RWPE2 (cell line): ENCODE data around the gene CUBN.

ENCODE experiments used
- ATAC-seq: fragments of 200-7000 bp; cut with Tn5 transposase; 3 replicates; pipeline ENCODE4 v1.9.1; 2021; ENCODE audit warnings: low read depth
- DNase-seq: peaks from one replicate; pipeline ENCODE4 v3.0.0-alpha.2; 2020; ENCODE audit warnings: low spot score
- H3K27ac ChIP-seq: fragments of 450-650 bp; 2 replicates; pipeline ENCODE4 v1.5.1; 2017; ENCODE audit warnings: mild to moderate bottlenecking; ENCODE audit not compliant: poor library complexity, severe bottlenecking
- H3K27me3 ChIP-seq: fragments of 250-450 bp; sonication (Bioruptor Pico); 2 replicates; pipeline ENCODE4 v1.5.1; 2021; ENCODE audit warnings: mild to moderate bottlenecking, moderate library complexity; ENCODE audit not compliant: insufficient read depth, poor library complexity, severe bottlenecking
- H3K36me3 ChIP-seq: fragments of 250-450 bp; sonication (Bioruptor Pico); 2 replicates; pipeline ENCODE4 v1.5.1; 2020; ENCODE audit warnings: low read depth, mild to moderate bottlenecking, moderate library complexity
- H3K4me1 ChIP-seq: fragments of 250-450 bp; sonication (Bioruptor Pico); 2 replicates; pipeline ENCODE4 v1.5.1; 2021; ENCODE audit warnings: mild to moderate bottlenecking, moderate library complexity; ENCODE audit not compliant: insufficient read depth, poor library complexity, severe bottlenecking
- H3K4me3 ChIP-seq: fragments of 250-450 bp; sonication (Bioruptor Pico); 2 replicates; pipeline ENCODE4 v1.5.1; 2021; ENCODE audit warnings: mild to moderate bottlenecking, moderate library complexity; ENCODE audit not compliant: severe bottlenecking
- H3K9me3 ChIP-seq: fragments of 250-450 bp; sonication (Bioruptor Pico); 2 replicates; pipeline ENCODE4 v1.5.1; 2021; ENCODE audit warnings: mild to moderate bottlenecking, moderate library complexity; ENCODE audit not compliant: severe bottlenecking
- TF ChIP-seq, protein P1 (sequence below): fragments of 450-650 bp; IDR thresholded peaks from one replicate; pipeline ENCODE4 v1.5.1; 2017; ENCODE audit warnings: mild to moderate bottlenecking, moderate library complexity; ENCODE audit not compliant: poor library complexity, severe bottlenecking

Gene CUBN

DNA sequence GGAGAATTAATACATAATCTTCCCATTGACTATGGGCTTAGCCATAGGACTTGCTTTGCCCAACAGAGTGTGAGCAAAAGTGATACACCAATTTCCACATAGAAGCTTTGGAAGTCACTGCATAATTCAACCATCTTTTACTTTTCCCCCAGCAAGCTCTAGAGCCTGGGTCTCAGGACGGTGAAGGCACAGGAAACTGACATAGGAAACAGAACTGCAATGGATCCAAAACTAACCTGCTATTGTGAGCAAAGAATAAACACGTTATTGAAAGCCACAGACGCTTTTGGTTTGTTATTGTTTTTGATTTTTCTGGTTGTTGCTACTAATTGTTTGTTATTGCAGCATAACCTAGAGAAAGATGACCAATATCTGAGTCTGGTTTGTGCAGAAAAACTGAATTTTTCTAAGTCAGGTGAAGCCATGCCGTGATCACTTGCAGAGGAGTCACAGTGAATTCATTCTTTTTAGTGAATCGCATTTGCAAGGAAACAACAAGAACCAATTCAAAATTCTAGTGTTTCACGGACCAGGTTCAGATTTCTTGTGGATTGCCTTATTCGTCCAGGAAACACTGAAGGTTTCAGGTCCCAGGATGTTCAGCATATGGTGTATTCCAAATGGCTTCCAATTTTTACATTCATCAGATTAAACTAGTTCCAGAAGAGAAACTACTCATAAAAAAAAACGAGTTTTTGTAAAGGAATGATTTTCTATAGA is 52.8 kb downstream of the CUBN start:
- no peaks in the 10 kb centered on the region for H3K9me3 ChIP-seq
- H3K27me3 ChIP-seq, result no peaks in the 10 kb centered on the region
- DNase-seq (no peak), ATAC-seq (no peak)
- H3K4me1 ChIP-seq, result peaks cover 26% of the 10 kb centered on the region
- TF ChIP-seq, protein P1, sequence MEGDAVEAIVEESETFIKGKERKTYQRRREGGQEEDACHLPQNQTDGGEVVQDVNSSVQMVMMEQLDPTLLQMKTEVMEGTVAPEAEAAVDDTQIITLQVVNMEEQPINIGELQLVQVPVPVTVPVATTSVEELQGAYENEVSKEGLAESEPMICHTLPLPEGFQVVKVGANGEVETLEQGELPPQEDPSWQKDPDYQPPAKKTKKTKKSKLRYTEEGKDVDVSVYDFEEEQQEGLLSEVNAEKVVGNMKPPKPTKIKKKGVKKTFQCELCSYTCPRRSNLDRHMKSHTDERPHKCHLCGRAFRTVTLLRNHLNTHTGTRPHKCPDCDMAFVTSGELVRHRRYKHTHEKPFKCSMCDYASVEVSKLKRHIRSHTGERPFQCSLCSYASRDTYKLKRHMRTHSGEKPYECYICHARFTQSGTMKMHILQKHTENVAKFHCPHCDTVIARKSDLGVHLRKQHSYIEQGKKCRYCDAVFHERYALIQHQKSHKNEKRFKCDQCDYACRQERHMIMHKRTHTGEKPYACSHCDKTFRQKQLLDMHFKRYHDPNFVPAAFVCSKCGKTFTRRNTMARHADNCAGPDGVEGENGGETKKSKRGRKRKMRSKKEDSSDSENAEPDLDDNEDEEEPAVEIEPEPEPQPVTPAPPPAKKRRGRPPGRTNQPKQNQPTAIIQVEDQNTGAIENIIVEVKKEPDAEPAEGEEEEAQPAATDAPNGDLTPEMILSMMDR, result no peak
- no peaks in the 10 kb centered on the region for H3K36me3 ChIP-seq
- no peak overlapping the region for H3K4me3 ChIP-seq
- H3K27ac ChIP-seq, result peak overlapping the region; percentile 89

DNA sequence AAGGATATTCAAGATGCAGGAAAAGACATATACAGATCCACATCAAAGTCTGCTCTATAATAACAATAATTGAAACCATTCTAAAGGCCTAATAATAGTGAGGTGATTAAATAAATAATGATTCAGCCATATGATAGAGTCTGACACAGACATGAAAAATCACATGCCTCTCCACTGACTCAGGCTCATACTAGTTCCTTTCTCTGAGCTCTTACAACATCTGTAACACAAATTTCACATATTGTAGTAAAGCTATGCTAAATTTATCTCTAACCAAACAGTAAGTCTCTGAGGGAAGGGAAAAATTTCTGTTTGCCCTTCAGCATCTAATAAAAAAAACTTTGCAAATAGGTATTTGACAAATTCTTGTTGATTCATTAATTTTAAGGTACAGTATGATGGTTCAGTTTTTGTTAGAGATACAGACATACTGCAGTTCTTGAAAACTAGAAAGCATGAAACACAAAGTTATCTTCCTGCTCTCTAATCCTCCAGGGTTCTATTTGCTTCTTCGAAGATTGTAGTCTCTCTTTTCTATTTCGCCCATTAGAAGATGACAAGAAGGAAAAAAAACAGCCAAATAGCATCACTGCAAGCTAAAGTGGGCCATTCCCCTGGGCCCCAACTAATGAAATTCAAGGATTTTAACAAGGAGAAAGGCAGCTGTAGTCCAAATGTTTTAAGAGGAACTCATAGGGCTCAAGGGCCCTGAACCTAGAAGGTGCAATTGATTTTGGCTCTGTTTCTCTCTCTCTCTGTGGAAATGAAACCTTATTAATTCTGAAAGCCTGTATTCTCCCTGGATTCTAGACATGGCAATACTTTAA is 53.9 kb downstream of the CUBN start:
- peaks cover 26% of the 10 kb centered on the region for H3K4me1 ChIP-seq

GRCh38 chr10:17074541-17074847 is 55.1 kb downstream of the CUBN start:
- DNase-seq, result no peak
- TF ChIP-seq, protein P1, result no peak
- H3K36me3 ChIP-seq, result no peaks in the 10 kb centered on the region
- H3K27me3 ChIP-seq, result no peaks in the 10 kb centered on the region
- peaks cover 26% of the 10 kb centered on the region for H3K4me1 ChIP-seq
- H3K27ac ChIP-seq, result peak overlapping the region; percentile 89
- peak; percentile 43; the same call in 1 of the 3 replicates for ATAC-seq
- H3K4me3 ChIP-seq, result no peak overlapping the region
- no peaks in the 10 kb centered on the region for H3K9me3 ChIP-seq

More for the DNA sequence above, 53.9 kb downstream of the CUBN start:
- no peaks in the 10 kb centered on the region for H3K27me3 ChIP-seq
- no peak overlapping the region for H3K4me3 ChIP-seq
- H3K36me3 ChIP-seq, result no peaks in the 10 kb centered on the region
- H3K9me3 ChIP-seq, result no peaks in the 10 kb centered on the region
- TF ChIP-seq, protein P1, result no peak
- ATAC-seq (peak; percentile 95), DNase-seq (peak; percentile 45)
- H3K27ac ChIP-seq, result peak overlapping the region; percentile 89

- Histone ChIP-seq H3K36me3 (no peaks in the 10 kb centered on the region), H3K27me3 (no peaks in the 10 kb centered on the region), H3K4me1 (peaks cover 26% of the 10 kb centered on the region), H3K4me3 (no peak overlapping the region), H3K27ac (peak overlapping the region; percentile 89), H3K9me3 (no peaks in the 10 kb centered on the region)
- ATAC-seq (no peak), DNase-seq (no peak)
- TF ChIP-seq, protein P1, result no peak
These were observed 55.7 kb downstream of the CUBN start for GRCh38 chr10:17073725-17074540.
